Measurements from ENCODE around the gene ACSS3.

Gene ACSS3

DNA sequence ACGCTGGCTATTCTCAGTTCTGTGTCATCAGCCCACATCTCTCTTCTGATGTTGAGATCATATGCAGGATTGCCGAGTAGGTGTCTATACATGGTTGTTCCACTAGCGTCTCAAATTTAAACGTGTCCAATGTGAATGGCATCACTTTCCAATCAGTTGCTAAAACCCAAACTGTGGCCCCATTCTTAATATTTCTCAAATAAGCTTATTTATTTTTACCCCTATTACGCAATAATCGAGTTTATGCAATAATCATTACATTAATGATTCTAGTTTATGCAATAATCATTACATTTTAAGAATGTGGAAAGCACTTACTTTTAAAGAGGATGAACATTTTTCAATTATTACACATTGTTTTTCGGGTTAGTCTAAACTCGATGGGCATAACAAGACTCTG is 47.8 kb downstream of the ACSS3 start:
- no peaks in the 10 kb centered on the region for H3K27me3 ChIP-seq
- intact Hi-C loops (cut with DNase I; ENCODE audit: low total_unique reads): no loop called here
- no peak overlapping the region for H3K27ac ChIP-seq
- H3K36me3 ChIP-seq: peaks cover 0 to 3% (median 0%) of the 10 kb centered on the region in 3 donors
- no peak for DNase-seq
- H3K4me1 ChIP-seq: no peaks in the 10 kb centered on the region
- no peak overlapping the region for H3K4me3 ChIP-seq
- TF ChIP-seq, protein P1, sequence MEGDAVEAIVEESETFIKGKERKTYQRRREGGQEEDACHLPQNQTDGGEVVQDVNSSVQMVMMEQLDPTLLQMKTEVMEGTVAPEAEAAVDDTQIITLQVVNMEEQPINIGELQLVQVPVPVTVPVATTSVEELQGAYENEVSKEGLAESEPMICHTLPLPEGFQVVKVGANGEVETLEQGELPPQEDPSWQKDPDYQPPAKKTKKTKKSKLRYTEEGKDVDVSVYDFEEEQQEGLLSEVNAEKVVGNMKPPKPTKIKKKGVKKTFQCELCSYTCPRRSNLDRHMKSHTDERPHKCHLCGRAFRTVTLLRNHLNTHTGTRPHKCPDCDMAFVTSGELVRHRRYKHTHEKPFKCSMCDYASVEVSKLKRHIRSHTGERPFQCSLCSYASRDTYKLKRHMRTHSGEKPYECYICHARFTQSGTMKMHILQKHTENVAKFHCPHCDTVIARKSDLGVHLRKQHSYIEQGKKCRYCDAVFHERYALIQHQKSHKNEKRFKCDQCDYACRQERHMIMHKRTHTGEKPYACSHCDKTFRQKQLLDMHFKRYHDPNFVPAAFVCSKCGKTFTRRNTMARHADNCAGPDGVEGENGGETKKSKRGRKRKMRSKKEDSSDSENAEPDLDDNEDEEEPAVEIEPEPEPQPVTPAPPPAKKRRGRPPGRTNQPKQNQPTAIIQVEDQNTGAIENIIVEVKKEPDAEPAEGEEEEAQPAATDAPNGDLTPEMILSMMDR (IDR thresholded peaks at IDR 0.05): no peak
- no peaks in the 10 kb centered on the region for H3K9me3 ChIP-seq

DNA sequence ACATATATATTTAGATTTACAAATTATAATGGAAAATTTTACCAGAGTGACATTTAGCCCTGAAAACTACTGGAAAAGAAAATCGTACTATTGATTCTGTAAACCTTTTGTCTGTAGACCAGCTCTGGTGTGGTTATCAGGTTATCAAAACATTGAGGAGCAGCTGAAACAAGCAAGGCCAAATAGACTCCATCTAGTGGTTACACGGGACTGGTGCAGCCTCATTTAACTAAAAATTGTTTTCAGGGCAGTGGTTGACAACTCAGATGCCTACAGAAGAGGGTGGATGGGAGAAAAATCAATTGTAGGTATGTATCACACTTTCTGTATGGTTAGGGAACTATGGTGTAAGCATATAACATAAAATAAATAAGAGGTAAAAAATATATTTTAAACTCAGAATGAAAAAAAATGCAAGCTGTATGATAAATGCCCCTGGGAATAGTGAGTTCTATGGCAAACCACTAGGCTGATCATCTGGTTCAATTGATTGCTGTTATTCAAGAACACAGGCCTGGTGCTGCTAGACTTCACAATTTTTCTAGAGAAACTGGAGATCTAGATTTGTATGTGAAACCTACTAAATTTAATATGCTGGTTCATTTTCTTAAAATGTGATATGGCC is 51.2 kb downstream of the ACSS3 start:
- H3K4me1 ChIP-seq: no peaks in the 10 kb centered on the region
- TF ChIP-seq, protein P1 (IDR thresholded peaks at IDR 0.05): peak; percentile 47 to 62
- no peak overlapping the region for H3K4me3 ChIP-seq
- intact Hi-C loops (cut with DNase I; ENCODE audit: low total_unique reads): no loop called here
- no peak overlapping the region for H3K27ac ChIP-seq
- no peaks in the 10 kb centered on the region for H3K9me3 ChIP-seq
- no peak for DNase-seq
- H3K36me3 ChIP-seq: no peaks in the 10 kb centered on the region
- H3K27me3 ChIP-seq: no peaks in the 10 kb centered on the region

DNA sequence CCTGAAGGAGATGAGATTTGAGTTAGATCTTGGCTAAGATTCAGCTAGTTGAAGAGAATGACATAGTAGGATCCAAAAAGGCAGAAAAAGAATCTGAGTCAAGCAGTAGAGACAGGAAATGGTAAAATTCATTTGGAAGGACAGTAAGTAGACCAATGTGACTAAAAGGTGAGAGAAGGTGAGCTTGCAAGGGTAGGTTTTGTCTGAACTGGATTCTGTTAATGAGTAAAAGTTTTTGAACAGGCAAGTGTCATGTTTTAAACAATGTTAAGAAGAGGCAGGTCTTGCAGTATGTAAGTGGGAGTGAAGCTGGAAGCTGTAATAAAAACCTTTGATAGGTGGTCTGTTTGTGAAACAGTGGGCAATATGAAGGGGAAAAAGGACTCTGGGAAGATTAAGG is 58.6 kb downstream of the ACSS3 start:
- no peak overlapping the region for H3K27ac ChIP-seq
- no peak for DNase-seq
- intact Hi-C loops (cut with DNase I; ENCODE audit: low total_unique reads): no loop called here
- H3K4me1 ChIP-seq: no peaks in the 10 kb centered on the region
- H3K36me3 ChIP-seq: no peaks in the 10 kb centered on the region
- no peaks in the 10 kb centered on the region for H3K9me3 ChIP-seq
- H3K27me3 ChIP-seq: no peaks in the 10 kb centered on the region
- no peak overlapping the region for H3K4me3 ChIP-seq
- TF ChIP-seq, protein P1 (IDR thresholded peaks at IDR 0.05): no peak

DNA sequence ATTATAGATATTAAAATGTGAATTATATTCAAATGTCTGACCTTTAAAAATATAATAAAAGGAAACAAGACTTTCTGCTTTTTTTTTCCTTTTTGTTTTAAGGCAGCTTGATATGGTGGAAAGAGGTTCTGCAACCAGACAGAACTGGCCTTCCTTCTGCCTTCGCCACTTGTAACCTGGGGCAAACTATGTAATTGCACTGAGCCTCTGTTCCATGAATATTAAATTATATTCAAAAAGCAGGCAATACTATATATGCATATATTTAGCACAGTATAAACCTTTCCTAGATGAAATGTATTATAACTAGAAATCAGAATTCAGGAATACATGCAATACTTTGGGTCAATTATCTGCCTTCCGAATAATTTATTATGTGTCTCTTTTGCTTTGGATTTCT is 59.9 kb downstream of the ACSS3 start:
- TF ChIP-seq, protein P1 (IDR thresholded peaks at IDR 0.05): no peak
- Histone ChIP-seq H3K4me3 (no peak overlapping the region), H3K36me3 (no peaks in the 10 kb centered on the region), H3K27me3 (no peaks in the 10 kb centered on the region), H3K4me1 (no peaks in the 10 kb centered on the region), H3K9me3 (no peaks in the 10 kb centered on the region), H3K27ac (no peak overlapping the region)
- intact Hi-C loops (cut with DNase I; ENCODE audit: low total_unique reads): no loop called here
- DNase-seq: no peak

DNA sequence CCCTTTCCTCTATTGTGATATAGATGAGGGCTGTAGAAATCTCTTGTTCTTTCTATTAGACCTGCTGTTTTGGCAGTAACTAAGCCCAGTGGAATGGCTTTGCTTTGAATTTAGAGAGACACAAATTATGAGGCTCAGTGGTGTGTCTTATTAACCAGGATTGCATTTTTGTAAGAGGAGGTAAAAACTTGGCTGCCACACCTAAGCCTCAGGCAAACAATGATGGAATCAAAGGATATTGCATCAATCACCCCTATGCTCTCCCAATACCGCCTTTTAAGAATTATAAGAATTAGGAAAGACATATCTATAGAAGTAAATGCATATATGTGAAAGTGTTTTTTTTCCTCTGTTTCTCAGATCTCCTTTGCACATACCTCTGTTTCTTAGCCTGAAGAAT is 63.3 kb downstream of the ACSS3 start:
- Histone ChIP-seq H3K27ac (no peak overlapping the region), H3K4me3 (no peak overlapping the region), H3K36me3 (peaks cover 0 to 2% (median 0%) of the 10 kb centered on the region in 3 donors), H3K9me3 (no peaks in the 10 kb centered on the region), H3K27me3 (no peaks in the 10 kb centered on the region), H3K4me1 (no peaks in the 10 kb centered on the region)
- intact Hi-C loops (cut with DNase I; ENCODE audit: low total_unique reads): no loop called here
- TF ChIP-seq, protein P1 (IDR thresholded peaks at IDR 0.05): no peak
- no peak for DNase-seq

DNA sequence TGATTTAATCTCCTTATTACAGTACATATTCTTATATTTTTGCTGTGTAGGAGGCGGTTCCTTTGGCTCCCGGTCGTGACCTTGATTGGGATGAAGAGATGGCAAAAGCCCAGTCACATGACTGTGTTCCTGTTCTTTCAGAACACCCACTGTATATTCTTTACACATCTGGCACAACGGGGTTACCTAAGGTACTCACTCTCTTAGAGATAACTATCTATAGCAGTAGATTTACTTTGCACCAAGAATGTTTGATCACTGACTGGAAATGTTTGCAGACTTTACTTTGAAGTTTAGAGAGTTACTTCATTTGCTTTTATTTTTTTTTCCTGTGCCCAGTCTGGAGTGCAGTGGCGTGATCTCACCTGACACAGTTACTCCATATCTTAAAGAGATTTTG is 65.2 kb downstream of the ACSS3 start:
- Histone ChIP-seq H3K36me3 (peaks cover 0 to 6% (median 4%) of the 10 kb centered on the region in 3 donors), H3K27ac (no peak overlapping the region), H3K27me3 (no peaks in the 10 kb centered on the region), H3K4me1 (no peaks in the 10 kb centered on the region), H3K4me3 (no peak overlapping the region), H3K9me3 (no peaks in the 10 kb centered on the region)
- intact Hi-C loops (cut with DNase I; ENCODE audit: low total_unique reads): no loop called here
- TF ChIP-seq, protein P1 (IDR thresholded peaks at IDR 0.05): no peak
- no peak for DNase-seq

Data from tibial artery (tissue), 4 donors.